ENCODE results near the gene KCTD14. TPM values are rescaled to one million over a fixed set of nuclear protein-coding genes. Genes with fewer than 3 reads are reported as not detected.

The KCTD14 gene
- total RNA-seq, 4 donors from 2014 or later, result 3.5 to 8.4 (median 6.2) TPM

DNA sequence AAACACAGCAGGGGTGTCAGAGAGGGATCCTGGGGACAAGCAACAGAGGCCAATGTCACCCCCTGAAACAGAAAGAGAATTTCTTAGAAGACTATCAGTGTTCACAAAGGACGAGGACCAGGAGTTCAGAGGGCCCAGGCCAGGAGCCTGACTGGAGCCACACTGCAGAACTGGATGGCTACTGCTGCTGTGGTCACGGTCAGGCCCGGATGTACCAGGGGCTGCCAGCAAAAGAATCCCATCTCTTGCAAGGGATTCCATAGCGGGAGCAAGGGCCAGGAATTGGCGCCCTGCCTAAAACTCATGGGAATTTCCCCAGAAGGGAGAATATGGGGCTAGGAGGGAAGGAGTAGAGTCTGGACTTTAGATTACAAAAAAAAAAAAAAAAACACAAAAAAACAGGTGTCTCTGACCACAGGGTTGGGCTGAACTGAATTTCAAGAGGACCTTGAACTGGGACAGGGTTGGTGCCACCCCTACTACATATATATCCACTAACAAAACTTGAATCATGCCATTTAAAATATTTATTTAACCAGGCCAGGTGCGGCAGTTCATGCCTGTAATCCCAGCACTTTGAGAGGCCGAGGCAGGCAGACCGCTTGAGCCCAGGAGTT lies 15.7 kb upstream of the KCTD14 start:
- TF ChIP-seq, protein P1, sequence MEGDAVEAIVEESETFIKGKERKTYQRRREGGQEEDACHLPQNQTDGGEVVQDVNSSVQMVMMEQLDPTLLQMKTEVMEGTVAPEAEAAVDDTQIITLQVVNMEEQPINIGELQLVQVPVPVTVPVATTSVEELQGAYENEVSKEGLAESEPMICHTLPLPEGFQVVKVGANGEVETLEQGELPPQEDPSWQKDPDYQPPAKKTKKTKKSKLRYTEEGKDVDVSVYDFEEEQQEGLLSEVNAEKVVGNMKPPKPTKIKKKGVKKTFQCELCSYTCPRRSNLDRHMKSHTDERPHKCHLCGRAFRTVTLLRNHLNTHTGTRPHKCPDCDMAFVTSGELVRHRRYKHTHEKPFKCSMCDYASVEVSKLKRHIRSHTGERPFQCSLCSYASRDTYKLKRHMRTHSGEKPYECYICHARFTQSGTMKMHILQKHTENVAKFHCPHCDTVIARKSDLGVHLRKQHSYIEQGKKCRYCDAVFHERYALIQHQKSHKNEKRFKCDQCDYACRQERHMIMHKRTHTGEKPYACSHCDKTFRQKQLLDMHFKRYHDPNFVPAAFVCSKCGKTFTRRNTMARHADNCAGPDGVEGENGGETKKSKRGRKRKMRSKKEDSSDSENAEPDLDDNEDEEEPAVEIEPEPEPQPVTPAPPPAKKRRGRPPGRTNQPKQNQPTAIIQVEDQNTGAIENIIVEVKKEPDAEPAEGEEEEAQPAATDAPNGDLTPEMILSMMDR (IDR thresholded peaks at IDR 0.05), result no peak
- ATAC-seq (ENCODE audit: low FRiP score) (no peak), DNase-seq (ENCODE audit: low spot score) (no peak)

DNA sequence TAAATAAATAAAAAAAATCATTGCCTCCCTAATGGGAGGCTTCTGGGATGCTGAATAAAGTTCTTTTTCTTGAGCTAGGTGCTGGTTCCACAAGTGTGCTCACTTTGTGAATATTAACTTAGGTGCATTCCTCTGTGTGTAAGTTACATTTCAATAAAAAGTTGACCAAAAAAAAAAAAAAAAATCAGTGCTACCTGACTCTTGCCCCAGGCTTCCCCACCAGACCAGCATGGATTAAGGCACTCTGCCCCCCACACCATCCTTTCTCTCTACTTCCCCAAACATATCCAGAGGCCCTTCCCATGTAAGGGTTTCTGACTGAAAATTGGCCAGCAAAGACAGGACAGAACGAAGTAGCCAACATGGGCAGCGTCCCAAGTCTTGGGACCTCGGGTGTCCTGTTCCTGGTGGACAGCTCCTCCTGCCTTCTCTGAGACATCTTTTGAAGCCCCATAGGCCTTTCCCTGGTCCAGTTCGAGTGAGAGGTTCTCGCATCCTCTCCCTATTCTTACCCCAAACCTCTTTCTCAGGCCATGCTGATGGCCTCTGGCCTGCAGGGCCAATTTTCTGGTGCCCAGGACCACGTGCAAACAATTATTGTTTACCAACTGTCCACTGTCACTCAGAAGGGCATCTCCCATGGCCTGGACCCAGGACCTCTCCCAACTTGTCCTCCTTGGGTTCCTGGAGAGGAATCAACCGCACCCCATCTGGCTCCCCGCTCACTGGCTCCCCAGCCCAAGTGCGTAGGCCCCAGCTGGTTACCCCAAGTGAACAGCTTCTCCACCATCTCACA lies 14.9 kb upstream of the KCTD14 start:
- ATAC-seq (ENCODE audit: low FRiP score) (no peak), DNase-seq (ENCODE audit: low spot score) (no peak)
- TF ChIP-seq, protein P1 (IDR thresholded peaks at IDR 0.05), result no peak

- DNase-seq (ENCODE audit: low spot score) (no peak), ATAC-seq (ENCODE audit: low FRiP score) (no peak)
- TF ChIP-seq, protein P1 (IDR thresholded peaks at IDR 0.05), result no peak
Observed at GRCh38 chr11:78037056-78037455, 14.0 kb upstream of the KCTD14 start.

- ATAC-seq (ENCODE audit: low FRiP score) (no peak), DNase-seq (ENCODE audit: low spot score) (no peak)
- TF ChIP-seq, protein P1 (IDR thresholded peaks at IDR 0.05), result no peak
Observed at GRCh38 chr11:78036313-78036712, 13.2 kb upstream of the KCTD14 start.

DNA sequence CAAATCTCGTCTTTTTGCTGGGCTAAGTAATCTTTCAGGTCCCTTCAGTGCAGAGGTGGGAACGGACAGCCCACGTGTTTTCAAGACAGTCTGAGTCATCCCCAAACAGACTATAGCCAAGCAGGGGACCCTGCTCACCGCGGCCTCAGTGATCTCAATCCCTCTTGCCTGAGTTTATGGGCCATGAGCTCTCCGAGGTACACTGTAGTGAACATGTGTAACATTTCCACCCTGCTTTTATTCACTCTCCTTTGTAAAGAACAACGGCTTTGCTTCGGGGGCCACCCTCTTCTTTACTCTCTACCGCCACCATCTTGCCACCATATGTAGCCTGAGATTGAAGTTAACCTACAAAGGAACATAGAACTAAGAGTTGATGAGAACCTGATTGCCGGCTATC lies 11.5 kb upstream of the KCTD14 start:
- TF ChIP-seq, protein P1 (IDR thresholded peaks at IDR 0.05), result no peak
- no peak for ATAC-seq (ENCODE audit: low FRiP score)

DNA sequence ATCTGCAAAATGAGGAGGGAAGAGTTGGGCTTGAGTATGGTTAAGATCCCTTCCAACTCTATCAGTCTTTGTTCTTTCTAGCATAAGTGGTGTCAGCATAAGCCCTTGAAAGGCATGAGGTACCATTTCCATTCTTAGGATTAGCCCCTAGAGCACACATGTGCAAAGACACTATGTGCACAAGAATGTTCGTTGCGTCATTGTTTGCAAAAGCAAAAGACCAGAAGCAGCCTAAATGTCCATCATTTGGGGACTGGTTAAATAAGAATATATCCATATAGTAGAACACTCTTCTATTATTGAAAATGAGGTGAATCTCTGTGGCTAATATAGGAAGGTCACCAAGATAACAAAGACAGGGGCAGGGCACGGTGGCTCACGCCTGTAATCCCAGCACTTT lies 10.0 kb upstream of the KCTD14 start:
- ATAC-seq (ENCODE audit: low FRiP score), result no peak
- TF ChIP-seq, protein P1 (IDR thresholded peaks at IDR 0.05), result no peak
- no peak for DNase-seq (ENCODE audit: low spot score)

More for the DNA sequence above, 11.5 kb upstream of the KCTD14 start:
- DNase-seq (ENCODE audit: low spot score), result no peak

DNA sequence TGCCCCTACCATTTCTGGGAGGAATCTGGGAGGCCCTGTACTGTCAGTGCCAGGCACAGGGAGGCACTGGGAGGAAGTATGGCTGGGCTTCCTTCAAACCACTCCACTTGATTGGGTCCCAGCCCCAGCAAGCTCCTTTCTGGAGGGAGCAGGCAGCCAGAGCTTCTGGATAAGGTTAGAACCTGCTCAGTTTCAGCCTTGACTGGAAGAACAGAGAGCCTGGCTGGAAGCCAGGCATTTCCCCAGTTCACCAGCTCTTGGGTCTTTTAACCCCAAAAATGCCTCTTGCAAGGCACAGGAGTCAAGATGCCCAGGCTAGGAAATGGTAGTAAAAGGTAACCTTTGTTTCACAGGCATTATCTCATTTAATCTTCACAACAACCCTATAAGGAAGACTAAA lies 9.0 kb upstream of the KCTD14 start:
- ATAC-seq (ENCODE audit: low FRiP score), result no peak
- DNase-seq (ENCODE audit: low spot score), result no peak
- TF ChIP-seq, protein P1 (IDR thresholded peaks at IDR 0.05), result no peak

All from omental fat pad (tissue), 4 donors.